D341Med (cell line): Measurements from ENCODE around the gene TIFAB.

Source experiments
- DNase-seq: peaks from one replicate; pipeline ENCODE4 v3.0.0; 2012; ENCODE audit warnings: low spot score

TIFAB gene

DNA sequence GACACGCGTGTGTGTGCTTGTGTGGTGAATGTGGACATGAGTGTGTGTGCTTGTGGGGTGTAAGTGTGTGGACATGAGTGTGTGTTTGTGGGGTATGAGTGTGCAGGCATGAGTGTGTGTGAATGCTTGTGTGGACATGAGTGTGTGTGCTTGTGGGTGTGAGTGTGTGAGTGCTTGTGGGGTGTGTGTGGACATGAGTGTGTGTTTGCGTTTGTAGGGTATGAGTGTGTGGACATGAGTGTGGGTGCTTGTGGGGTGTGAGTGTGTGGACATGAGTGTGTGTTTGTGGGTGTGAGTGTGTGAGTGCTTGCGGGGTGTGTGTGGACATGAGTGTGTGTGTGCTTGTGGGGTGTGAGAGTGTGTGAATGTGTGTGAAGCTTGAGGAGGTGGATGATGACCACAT, 29.8 kb upstream of the TIFAB start:
- no peak for DNase-seq

- no peak for DNase-seq
Measured at GRCh38 chr5:135481387-135481786, 29.2 kb upstream of the TIFAB start.

GRCh38 chr5:135480511-135480910, 28.4 kb upstream of the TIFAB start:
- no peak for DNase-seq

GRCh38 chr5:135478938-135479337, 26.8 kb upstream of the TIFAB start:
- peak; percentile 80 for DNase-seq

DNA sequence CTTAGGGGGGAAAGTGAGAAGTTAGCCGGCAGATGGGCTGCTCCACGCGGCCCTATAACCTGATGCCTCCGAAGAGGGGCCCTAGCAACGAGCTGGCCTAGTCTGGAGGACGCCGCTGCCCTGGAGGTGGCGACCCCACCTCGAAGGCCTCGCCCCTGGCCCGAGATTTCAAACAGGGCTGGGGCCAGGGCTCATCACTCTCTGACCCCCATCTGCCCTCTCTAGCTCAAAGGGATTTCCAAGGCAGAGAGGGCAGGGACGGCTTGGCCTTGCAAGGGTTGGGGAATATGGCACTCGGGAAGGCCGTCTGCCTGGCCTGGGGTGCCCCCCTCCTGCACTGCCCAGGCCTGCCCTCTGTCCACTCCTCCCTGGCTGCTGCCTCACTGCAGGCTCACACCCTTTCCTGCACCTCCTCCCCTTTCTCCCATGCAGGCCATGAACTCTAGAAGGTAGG, 25.5 kb upstream of the TIFAB start:
- no peak for DNase-seq

DNA sequence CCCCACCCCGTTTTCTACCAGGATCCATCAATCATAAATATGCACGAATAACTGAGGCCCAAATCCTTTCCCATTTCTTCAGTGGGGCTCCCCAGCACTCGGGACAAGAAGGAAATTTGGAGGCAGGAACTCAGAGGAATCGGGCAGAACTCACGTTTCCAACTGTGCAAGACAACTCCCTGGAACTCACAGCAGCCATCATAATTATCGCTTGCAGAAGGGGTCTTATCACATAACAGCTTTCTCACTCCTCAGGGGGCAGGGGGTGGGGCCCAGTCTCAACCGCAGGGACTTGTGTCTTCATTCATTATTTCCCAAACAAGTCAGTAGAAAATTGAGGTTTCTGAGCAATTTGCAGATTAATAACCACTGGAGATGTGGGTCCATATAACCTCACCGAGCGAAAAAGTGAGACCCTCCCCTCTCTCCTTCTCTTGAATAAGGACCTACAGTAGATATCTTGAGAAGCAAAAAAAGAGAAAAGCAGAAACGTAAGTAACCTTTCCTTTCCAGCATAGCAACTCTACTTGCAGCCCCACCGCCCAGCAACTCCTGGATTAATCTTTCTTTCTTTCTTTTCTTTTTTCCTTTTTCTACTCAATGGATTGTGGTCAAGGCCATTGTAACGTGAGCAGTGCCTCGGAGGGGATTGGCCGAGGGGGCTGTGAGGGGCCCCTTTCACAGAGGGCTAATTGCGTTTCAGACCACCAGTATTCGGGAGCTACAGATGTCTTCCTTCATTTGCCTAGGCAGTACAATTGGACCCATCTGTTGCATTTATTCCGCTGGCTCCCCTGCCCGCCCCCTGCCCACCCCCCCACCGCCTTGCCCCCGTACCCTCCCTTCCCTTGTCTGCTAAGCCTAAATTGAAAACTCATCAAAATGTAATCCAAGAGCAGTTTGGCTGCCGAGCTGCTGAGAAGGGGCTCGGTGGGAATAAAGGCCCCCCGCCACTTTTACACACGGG, 24.7 kb upstream of the TIFAB start:
- DNase-seq = no peak

DNA sequence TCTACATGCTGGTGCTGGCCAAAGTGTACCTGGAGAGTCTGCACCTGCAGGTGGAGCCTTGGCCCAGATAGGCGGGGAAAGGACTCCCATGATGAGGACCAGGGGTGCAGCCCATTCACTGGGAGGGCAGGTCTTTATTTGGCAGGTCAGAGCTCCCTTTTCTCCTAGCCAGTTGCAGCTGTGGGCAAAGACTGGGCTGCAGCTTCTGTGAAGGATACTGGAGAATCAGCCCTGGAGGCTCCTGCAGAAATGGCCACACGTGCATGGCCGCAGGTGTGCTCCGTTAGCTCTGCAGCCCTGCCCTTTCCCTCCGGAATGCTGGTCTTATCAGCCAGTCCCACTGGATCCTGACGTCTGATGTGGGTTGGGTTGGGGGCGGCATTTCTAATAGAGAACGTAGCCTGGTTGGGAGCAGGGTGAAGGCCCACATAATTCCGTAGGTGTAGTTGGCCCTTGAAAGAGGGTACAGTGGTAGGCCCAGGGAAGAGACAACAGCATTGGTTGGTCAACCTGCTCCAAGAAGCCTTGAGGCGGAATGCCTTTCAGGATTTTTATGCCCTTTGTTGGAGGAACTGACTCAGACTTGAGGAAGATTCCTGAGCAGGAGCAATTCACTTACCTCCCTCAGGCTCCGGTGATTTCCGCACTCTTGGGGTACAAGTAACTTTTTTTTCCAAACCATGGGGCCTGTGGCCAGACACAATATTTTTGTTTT, 22.0 kb upstream of the TIFAB start:
- no peak for DNase-seq

- DNase-seq = no peak
Measured at GRCh38 chr5:135472141-135472540, 20.0 kb upstream of the TIFAB start.

GRCh38 chr5:135471726-135472125, 19.6 kb upstream of the TIFAB start:
- no peak for DNase-seq

GRCh38 chr5:135469911-135470310, 17.8 kb upstream of the TIFAB start:
- DNase-seq = no peak

DNA sequence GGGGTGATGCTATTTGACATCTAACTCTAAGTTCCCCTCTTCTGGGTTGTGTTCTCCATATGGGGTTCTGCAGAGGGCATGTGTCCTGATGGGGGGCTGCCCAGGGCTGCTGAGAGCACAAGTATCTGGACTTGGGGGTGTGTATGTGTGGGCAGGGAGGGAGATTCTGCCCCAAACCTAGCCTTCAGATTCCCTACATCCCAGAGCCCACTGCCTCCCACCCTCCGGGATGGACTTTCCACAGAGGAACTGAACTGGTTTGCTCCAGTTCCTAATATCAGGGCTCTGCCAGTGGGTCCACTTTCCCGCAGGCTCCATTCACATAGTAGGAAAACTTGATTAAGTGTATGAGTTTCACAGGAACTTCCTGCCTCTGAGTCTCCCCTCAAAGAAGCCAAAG, 16.4 kb upstream of the TIFAB start:
- no peak for DNase-seq

DNA sequence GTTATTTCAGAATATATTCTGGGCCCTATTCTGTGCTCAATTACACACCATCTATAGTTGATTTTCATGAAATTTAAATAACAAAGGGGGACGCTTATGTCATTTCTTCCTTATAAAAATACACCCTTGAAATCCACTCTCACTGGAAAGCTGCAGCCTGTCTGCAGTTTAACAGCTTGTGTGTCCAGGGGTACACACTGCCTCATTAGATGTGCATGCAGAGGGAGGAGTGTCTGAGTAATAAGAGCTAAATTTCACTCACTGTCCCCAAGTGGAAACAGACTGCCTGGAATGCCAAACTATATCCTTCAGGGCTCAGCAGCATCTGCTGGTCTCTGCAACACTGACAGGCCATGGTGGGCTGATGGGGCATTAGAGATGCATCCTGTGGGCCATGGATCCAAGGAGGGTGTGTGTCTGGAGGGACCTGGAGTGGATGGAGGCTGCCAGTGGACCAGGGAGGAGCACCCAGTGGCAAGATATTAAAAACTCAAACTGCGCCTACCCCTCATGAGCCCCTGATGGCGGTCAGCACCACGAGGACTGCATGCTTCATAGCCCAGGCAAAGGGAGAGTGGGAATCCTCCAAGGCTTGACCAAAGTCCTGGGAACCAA, 15.8 kb upstream of the TIFAB start:
- DNase-seq = no peak

DNA sequence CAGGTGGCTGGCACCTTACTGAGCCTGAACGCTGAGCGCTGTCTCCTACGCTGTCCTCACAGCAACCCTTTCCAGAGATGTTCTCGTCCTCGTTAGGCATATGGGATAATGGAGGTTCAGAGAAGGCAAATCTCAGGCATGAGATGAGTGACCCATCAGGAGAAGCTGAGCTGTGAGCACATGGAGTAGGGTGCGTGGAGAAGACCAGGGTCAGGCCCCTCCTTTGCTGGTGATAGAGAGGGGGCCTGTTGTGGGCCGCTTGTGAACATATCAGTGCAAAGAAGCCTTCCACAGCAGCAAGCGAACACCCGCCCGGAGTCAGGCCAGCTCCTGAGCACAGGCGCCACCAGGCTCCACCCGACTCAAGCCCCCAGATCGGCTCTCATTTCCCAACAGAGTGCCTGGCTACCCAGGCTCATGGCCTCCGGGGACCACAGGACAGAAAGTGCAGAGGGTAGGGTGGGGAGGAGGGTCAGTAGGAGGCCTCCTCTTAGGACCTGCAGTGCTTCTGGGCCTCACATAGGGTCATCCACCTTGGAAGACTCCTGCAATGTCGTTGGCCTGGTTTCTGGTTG, 15.0 kb upstream of the TIFAB start:
- DNase-seq = no peak

DNA sequence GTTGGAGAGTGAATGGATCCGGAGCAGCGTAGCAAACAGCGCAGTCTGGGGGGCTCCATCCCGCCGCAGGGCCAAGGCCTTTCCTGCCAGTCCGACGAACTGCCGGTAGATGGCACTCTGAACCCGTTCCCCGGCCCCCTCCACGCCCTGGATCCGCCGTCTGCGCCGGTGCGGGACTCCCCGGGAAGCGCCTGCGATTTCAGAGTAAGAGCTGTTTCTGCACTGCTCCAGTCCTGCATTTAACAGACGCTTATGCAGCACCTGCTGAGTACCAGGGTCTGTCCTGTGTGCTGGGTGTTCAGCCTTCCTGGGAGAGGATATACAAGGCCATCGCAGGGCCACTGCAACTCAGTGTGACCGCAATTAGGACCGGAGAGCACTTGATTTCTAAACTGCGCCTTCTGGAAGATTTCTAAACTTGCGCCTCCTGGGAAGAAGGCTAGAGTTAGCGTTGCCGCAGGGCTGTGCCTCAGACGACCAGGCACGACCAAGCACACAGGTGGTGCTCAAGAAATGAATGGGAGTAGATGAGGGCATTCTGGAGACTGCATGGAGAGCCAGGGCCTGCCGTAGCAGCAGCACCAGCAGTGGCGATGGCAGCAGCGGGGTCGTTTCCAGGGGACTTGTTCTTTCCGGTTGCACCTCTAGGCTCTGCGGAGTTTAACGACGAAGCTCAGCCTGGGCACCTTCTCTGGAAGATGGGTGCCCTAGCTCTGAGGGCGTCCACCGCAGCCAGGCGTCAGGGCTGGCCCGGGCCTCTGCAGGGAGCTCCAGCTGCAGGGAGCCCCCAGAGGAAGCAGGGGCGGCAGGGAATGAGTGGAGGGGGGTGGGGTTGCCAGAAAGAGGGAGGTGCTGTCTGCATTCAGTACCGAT, 14.3 kb upstream of the TIFAB start:
- peak; percentile 94 for DNase-seq

- DNase-seq = no peak
Measured at GRCh38 chr5:135465391-135466122, 13.4 kb upstream of the TIFAB start.

- peak; percentile 86 for DNase-seq
Measured at GRCh38 chr5:135462304-135462703, 10.2 kb upstream of the TIFAB start.

DNA sequence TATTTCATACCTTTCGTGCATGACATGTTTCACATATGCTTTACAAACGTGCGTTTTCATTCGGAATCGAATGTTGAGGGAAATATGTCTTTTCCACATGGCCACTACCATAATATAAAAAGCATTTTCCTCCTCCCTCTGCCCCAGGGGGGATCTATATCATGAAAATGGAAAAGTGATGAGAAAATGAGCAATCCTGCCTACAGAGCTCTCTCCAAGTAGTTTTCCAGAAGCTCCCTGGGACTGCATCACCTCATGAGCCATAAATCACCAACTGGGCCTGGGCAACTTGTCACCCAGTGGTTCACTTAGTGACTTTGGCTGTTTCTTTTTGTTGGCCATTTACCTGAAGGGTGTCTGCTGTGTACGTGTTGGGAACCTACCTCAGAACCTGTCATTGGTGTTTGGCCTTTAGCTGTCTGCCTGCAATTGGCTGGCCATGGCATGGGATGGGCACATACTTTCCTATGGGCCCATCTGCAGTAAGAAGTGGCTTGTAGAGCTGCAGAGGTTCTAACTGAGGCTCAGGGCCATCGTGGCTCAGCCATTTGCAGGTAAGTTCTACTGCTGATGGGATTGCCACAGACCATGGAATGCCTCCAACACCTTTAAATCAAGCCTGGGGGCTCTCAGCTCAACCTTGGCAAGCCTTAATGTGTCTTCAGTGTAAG, 9.5 kb upstream of the TIFAB start:
- no peak for DNase-seq

DNA sequence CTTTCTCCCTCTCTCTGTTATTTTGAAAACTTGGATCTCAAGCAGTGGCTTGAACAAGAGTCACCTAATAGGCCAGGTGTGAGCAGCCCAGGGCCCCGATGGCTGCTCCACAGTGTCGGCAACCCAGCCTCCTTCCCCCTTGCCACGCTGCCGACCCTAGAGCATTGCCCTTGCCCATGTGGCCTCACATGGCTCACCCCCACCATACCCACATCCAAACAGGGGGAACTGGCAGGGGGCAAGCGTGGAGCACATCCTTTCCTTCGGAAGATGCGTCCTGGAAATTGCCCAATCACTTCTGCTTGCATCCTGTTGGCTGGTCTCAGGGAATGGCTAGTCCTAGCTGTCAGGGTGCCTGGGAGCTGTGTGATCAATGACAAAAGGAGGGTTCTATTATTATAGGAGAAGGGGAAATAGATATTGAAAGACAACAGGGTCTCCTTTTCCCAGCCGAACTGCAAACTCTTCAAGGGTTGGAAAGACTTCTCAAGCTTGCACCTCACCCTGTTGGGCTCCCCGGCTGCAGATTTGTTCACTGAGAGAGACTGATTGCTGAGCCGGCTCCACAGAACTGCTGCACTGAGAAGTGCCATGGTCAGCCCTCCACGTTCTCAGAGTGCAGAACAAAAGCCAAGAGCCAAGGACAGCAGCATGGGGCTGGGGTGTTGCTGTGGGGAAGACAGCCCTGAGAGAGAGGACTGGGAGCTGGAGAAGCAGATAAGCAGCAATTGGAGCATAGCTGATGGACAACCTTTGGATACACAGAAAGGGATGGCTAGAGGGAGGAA, 8.3 kb upstream of the TIFAB start:
- DNase-seq = no peak

DNA sequence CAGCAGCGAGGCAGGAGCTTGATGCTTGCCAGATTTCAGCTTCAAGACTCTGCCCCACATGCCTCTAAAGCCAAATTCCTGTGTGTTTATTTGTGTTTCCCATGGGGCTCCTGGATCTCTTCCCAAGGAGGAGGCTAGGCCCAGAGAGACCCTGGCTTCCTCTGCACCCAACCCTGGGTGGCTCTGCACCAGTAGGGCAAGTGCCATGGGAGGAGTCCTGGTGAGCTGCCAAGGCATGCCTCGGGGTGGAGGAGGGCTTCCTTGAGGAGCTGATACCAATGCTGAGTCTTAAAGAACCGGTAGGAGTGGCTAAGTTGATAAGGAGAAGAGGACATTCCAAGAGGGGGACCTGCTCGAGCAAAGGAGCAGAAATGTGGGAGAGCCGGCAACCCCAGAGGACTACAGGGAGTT, 6.8 kb upstream of the TIFAB start:
- DNase-seq = no peak
